ENCODE data around the gene SMIM44.
"Not testable (repeated sequence)": the region's sequence is repeated elsewhere in the genome, so short reads cannot be mapped to it uniquely, and the experiment has no call there.

SMIM44 gene

DNA sequence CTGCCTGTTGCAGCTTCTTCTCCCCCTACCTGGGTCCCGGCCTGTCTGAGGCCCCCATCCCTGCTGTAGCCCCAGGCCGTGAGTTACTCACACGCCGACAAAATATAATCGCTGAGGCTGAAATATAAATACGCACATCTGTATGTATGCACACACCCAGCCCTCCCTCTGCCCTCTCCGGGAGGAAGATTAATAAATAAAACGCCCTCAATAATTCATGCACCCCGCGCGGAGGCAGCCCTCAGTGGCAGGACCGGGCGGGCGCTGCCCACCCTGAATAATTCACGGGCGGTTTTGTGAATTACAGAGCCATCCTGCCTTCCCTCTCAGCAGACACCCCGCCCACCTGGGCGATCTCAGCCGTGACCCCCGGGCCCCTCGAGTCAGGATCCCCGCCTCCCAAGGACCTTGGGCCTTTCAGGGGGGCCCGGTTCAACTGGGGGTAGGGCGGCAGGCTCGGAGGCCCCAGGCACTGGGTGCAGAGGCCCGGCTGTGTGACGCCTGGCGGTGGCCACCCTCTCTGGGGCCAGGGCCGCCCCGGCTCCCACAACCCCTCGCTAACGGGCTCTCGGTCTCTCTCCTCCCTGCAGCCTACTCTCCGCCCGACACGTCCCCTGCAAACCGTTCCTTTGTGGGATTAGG, 27.2 kb downstream of the SMIM44 start:
- DNase-seq = no peak

DNA sequence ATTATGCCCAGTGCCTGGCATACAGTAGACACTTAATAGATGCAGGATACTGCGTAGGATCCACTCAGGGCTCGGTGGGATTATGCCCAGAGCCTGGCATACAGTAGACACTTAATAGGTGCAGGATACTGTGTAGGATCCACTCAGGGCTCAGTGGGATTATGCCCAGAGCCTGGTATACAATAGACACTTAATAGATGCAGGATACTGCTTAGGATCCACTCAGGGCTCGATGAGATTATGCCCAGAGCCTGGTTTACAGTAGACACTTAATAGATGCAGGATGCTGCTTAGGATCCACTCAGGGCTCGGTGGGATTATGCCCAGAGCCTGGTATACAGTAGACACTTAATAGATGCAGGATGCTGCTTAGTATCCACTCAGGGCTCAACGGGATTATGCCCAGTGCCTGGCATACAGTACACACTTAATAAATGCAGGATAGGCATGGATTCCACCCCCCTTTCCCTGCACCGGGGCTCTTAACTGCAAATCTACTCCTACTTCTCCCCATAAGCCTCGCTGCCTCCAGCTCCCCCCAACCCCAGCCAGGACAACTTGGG, 27.8 kb downstream of the SMIM44 start:
- no peak for DNase-seq

DNA sequence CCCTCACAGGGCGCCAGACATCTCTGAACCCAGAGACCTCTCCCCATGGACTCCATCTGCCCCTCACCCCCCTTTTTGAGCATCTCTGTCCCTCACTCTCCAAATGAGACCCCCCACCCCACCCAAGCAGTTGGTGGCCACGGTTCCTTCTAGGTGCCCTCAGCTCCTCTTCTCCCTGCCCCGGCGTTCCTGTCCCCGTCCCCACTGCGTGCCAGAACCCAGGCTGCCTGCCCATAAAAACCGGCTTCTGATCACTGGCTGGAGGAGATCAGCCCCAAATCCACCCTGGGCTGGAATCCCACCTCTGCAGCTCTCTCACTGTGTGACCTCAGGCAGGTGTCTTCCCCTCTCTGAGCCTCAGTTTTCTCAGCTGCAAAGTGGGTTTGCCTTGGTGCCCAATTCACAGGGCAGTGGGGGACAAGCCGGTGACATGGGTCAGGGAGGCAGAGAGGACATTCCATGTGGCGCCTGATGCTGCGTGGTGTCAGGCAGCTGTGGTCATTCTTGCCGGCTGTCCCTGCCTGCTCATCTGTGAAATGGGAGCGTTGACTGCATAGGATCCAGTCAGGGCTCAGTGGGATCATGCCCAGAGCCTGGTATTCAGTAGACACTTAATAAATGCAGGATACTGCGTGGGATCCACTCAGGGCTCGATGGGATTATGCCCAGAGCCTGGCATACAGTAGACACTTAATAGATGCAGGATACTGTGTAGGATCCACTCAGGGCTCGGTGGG, 28.4 kb downstream of the SMIM44 start:
- no peak for DNase-seq

GRCh38 chr19:3453840-3454239, 29.4 kb downstream of the SMIM44 start:
- DNase-seq = no peak

GRCh38 chr19:3452942-3453214, 30.4 kb downstream of the SMIM44 start:
- not testable (repeated sequence) for DNase-seq

DNA sequence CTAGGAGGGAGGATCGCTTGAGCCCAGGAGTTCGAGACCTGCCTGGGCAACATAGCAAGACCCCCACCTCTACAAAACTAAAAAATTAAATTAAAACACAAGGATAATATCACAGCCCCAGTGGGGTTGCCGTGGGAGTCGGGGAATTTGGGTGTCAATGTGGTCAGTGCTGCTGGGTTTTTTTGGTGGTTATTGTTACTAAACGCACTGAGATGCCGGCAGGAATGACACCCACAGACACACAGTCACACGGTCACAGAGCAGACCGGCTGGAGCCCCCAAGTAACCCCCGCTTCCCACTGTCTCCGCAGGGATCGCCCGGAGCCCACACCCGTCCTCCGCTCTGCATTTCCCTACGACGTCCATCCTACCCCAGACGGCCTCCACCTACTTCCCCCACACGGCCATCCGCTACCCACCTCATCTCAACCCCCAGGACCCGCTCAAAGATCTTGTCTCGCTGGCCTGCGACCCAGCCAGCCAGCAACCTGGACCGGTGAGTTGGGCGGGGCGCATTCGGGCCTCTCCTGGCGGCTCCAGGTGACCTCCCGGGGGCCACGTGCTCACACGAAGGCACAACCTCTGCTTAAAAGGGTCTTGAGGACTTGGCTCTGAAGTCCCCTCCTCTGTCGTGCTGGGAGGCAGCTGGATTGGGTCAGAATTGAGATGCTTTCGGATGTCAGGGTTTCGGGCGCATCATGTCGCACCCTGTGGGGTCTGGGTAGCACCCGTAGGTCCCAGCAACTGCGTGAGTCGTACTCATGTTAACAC, 30.9 kb downstream of the SMIM44 start:
- DNase-seq = no peak

DNA sequence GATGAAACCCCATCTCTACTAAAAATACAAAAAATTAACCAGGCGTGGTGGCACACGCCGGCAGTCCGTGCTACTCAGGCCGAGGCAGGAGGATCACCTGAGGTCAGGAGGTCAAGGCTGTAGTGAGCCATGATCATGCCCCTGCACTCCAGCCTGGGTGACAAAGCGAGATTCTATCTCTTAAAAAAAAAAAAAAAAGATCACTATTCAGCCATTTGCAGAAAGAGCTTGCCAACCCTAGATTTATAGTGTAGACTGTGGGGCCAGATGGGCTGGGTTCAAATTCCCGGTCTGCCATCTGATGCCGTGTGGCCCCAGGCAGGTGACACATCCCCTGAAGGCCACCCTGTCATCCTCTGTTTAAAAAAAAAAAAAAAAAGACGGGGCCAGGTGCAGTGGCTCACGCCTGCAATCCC, 31.8 kb downstream of the SMIM44 start:
- DNase-seq = no peak

DNA sequence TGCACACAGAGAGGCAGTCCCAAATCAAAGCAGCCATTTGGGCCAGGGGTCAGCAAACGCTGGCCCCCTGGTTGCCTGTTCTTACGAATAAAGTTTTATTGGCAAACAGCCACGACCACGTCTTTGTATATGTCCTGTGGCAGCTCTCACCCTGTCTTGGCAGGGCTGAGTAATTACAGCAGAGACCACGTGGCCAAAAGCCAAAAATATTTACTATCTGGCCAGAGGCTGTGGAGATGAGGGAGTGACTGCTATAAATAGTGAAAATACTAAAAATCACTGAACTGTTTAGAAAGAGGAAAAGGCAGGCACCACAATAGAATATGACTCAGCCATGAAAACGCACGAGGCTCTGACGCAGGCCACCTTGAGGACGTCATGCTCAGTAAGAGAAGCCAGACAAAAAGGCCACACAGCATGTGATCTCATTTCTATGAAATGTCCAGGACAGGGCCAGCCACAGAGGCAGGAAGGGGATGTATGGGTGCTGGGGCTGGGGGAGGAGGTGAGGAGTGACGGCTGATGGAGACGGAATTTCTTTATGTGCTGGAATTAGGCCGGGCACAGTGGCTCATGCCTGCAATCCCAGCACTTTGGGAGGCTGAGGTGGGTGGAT, 32.3 kb downstream of the SMIM44 start:
- peak; percentile 81 to 91 for DNase-seq

DNA sequence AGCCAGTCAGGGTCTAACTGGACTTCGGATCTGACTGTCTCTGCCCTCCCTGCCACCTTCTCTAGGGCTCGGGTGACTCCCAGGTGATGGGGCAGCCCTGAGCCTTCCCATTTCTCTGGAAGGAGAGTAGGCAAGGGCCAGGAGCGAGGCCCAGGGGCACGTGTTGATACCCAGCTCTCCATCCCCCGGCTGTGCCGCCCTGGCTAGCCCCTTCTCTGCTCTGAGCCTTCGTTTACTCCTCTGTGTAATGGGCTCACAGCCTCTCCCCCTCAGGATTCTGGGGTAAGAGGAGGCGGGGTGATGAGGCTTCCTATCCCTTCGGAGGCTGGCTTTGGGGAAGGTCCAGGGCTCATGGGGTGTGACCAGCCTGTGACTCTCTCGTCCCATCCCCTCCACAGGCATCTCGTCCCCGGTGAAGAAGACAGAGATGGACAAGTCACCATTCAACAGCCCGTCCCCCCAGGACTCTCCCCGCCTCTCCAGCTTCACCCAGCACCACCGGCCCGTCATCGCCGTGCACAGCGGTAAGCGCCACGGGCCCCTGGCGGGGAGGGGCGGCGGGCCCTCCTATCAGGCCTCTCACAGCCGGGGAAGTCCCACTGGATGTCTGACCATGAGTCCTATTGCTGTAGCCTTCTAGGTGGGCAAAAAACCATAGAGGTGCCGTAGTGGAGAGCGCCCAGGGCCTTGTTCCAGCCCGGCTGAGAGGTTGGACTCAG, 34.5 kb downstream of the SMIM44 start:
- no peak for DNase-seq

DNA sequence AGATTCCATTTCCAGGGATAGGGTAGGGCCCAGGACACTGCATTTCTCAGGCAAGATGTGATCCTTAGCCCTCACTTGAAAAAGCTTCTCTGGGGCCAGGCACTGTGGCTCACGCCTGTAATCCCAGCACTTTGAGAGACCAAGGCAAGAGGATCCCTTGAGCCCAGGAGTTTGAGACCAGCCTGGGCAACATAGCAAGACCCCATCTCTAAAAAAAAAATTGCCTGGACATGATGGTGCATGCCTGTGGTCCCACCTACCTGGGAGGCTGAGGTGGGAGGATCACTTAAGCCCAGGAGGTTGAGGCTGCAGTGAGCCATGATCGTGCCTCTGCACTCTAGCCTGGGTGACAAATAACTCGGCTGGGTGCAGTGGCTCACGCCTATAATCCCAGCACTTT, 36.6 kb downstream of the SMIM44 start:
- DNase-seq = not testable (repeated sequence)

GRCh38 chr19:3444695-3445234, 38.5 kb downstream of the SMIM44 start:
- DNase-seq = no peak

- DNase-seq = no peak
Measured at GRCh38 chr19:3443840-3444694, 39.2 kb downstream of the SMIM44 start.

GRCh38 chr19:3442487-3443071, 40.7 kb downstream of the SMIM44 start:
- DNase-seq = no peak

- no peak for DNase-seq
Measured at GRCh38 chr19:3441986-3442329, 41.3 kb downstream of the SMIM44 start.

DNA sequence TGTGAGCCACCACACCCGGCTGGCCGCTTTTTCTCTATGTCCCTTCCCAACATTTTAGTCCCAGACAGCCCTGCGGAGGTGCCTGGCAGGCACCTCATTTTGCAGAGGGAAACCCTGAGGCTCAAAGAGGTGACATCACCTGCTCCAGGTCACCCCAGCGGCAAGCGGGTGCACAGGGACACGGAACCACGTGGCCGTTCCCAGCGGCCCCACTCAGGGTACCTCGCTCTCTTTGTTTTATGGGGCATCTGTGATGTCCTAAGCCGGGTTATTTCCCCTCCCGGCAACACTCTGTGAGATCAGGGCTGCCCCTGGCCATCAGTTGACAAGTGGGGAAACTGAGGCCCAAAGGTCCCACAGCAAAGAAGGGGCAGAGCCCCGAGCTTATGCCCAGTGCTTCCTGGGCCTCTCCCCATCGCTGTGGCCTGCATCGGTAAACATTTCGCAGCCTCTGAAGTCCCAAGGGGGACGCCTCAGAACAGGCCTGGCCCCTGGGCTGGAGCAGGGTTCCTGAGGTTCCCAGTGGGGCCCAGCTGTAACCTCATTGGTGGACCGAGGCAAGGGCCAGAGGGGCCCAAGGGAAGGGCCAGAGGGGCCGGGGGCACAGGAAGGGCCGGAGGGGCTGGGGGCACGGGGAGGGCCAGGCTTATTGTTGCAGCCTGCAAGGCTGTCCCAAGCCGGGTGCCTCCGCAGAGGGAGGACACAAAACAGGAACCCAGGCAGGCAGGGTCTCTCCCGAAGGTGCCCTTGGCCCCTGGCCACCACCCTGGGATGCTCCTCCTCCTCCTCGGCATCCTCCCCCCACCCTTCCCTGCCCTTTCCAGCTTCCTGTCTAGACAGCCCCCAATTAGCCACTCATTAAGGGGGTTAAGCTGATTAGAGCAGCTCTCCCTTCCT, 41.9 kb downstream of the SMIM44 start:
- no peak for DNase-seq

DNA sequence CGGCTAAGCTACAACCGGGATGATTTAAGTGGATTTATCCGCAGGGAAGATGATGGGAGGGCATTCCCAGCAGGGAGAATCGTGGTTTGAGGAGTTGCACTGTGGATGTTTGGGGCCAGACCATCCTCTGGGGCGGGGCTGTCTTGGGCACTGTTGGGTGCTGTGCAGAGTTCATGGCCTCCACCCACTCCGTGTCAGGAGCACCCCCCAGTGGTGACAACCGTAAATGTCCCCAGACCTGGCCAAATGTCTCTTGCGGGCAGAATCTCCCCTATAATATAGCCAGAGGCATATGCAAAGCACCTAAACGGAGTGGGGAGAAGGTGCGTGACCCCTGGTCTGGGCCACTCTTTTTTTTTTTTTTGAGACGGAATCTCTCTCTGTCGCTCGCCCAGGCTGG, 43.2 kb downstream of the SMIM44 start:
- no peak for DNase-seq

GRCh38 chr19:3434630-3435553, 48.3 kb downstream of the SMIM44 start:
- no peak for DNase-seq

DNA sequence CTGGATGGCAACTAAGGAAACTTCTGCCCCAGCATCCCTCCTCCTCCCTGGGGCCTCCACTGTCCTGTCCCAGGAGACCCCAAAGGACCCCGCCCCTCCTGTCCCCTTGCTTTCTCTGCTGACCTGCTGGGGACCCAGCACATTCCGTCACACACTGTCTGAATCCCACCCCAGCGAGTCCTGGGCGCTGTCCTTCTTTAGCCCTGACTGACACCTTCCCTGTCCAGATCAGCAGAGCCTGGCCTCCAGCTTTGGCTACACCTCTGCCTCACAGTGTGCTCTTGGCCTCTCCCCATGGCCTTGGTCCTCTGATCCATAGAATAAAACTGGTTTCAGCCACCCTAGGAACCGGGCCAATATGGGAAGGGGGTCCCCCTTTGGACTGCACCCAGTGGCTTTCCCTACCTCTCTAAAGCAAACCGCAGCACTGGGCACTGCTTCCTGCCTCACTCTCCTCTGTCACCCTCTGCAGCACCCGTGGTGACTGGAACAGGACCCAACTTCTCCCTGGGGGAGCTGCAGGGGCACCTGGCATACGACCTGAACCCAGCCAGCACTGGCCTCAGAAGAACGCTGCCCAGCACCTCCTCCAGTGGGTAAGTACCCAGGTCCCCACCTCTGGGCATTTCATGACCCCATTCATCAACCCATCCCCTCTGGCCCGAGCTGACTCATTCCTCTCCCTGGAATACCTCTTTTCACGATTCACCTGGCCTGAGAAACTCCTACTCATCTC, 49.3 kb downstream of the SMIM44 start:
- no peak for DNase-seq
